ENCODE results near the gene SYT8. TPM values are rescaled to one million over a fixed set of nuclear protein-coding genes. Genes with fewer than 3 reads are reported as not detected.

The SYT8 gene
- total and polyA plus RNA-seq, 2 experiments from 2014 or later: not detected

- Histone ChIP-seq H3K4me1 (ENCODE audit: insufficient read depth) (peaks cover 15% of the 10 kb centered on the region), H3K4me2 (ENCODE audit: unreplicated experiment) (peak overlapping the region; percentile 37), H3K4me3 (no peak overlapping the region), H2AFZ (peak overlapping the region; percentile 60), H4K20me1 (ENCODE audit: insufficient read depth) (no peaks in the 10 kb centered on the region), H3K79me2 (ENCODE audit: insufficient read depth) (no peaks in the 10 kb centered on the region), H3K27me3 (replicated peaks; ENCODE audit: insufficient read depth) (peaks cover 15% of the 10 kb centered on the region), H3K9me3 (ENCODE audit: low read depth) (no peaks in the 10 kb centered on the region), H3K9me2 (ENCODE audit: insufficient read depth) (no peaks in the 10 kb centered on the region), H3K27ac (no peak overlapping the region), H3K9ac (peak overlapping the region; percentile 42), H3F3A (ENCODE audit: insufficient read depth) (no peaks in the 10 kb centered on the region), H3K36me3 (ENCODE audit: low read depth) (no peaks in the 10 kb centered on the region)
- TF ChIP-seq EZH2 (IDR thresholded peaks at IDR 0.05; ENCODE audit: insufficient read depth, poor library complexity, severe bottlenecking): no peak
- TF ChIP-seq EZH2phosphoT487 (IDR thresholded peaks at IDR 0.05; ENCODE audit: insufficient read depth, low read depth): no peak
- in situ Hi-C loops (cut with MboI): loop anchor here (25.0 kb wide), 1 partner anchor 298 kb away; the partner anchor contains the start of genes INS and TH
- peak; percentile 26 for DNase-seq
- WGBS, 2 experiments (ENCODE audit: low coverage in 1 of 2, low lambda C conversion rate in 2 of 2, missing lambda C conversion rate in 2 of 2): 26 to 29% methylated on average over 7 to 18 of the region's 18 CpGs
These were observed 29.4 kb downstream of the SYT8 start for GRCh38 chr11:1864231-1864630.

- H3K4me1 ChIP-seq (ENCODE audit: insufficient read depth): peaks cover 15% of the 10 kb centered on the region
- TF ChIP-seq EZH2 (IDR thresholded peaks at IDR 0.05; ENCODE audit: insufficient read depth, poor library complexity, severe bottlenecking): no peak
- TF ChIP-seq EZH2phosphoT487 (IDR thresholded peaks at IDR 0.05; ENCODE audit: insufficient read depth, low read depth): no peak
- peaks cover 23% of the 10 kb centered on the region for H3K27me3 ChIP-seq (replicated peaks; ENCODE audit: insufficient read depth)
- no peak overlapping the region for H3K9ac ChIP-seq
- no peaks in the 10 kb centered on the region for H3K79me2 ChIP-seq (ENCODE audit: insufficient read depth)
- no peaks in the 10 kb centered on the region for H3K9me3 ChIP-seq (ENCODE audit: low read depth)
- H3K27ac ChIP-seq: no peak overlapping the region
- H3K4me3 ChIP-seq: no peak overlapping the region
- no peaks in the 10 kb centered on the region for H4K20me1 ChIP-seq (ENCODE audit: insufficient read depth)
- DNase-seq: no peak
- H3K9me2 ChIP-seq (ENCODE audit: insufficient read depth): no peaks in the 10 kb centered on the region
- H3K36me3 ChIP-seq (ENCODE audit: low read depth): no peaks in the 10 kb centered on the region
- 80 to 87% methylated on average over 19 to 27 of the region's 30 CpGs for WGBS, 2 experiments (ENCODE audit: low coverage in 1 of 2, low lambda C conversion rate in 2 of 2, missing lambda C conversion rate in 2 of 2)
- in situ Hi-C loops (cut with MboI): loop anchor here (25.0 kb wide), 1 partner anchor 297 kb away; the partner anchor contains the start of genes INS and TH
- no peaks in the 10 kb centered on the region for H3F3A ChIP-seq (ENCODE audit: insufficient read depth)
- H3K4me2 ChIP-seq (ENCODE audit: unreplicated experiment): no peak overlapping the region
- no peak overlapping the region for H2AFZ ChIP-seq
These were observed 30.3 kb downstream of the SYT8 start for GRCh38 chr11:1864831-1865665.

- no peak for DNase-seq
- Histone ChIP-seq H3K27ac (no peak overlapping the region), H3K4me1 (ENCODE audit: insufficient read depth) (peaks cover 15% of the 10 kb centered on the region), H3K4me3 (no peak overlapping the region), H3K4me2 (ENCODE audit: unreplicated experiment) (no peak overlapping the region), H3K27me3 (replicated peaks; ENCODE audit: insufficient read depth) (peaks cover 31% of the 10 kb centered on the region), H3F3A (ENCODE audit: insufficient read depth) (no peaks in the 10 kb centered on the region), H3K79me2 (ENCODE audit: insufficient read depth) (no peaks in the 10 kb centered on the region), H3K36me3 (ENCODE audit: low read depth) (no peaks in the 10 kb centered on the region), H3K9me3 (ENCODE audit: low read depth) (no peaks in the 10 kb centered on the region), H4K20me1 (ENCODE audit: insufficient read depth) (no peaks in the 10 kb centered on the region), H3K9ac (no peak overlapping the region), H3K9me2 (ENCODE audit: insufficient read depth) (no peaks in the 10 kb centered on the region), H2AFZ (no peak overlapping the region)
- in situ Hi-C loops (cut with MboI): loop anchor here (25.0 kb wide), 1 partner anchor 296 kb away; the partner anchor contains the start of genes INS and TH
- WGBS, 2 experiments (ENCODE audit: low coverage in 1 of 2, low lambda C conversion rate in 2 of 2, missing lambda C conversion rate in 2 of 2): 84 to 91% methylated on average over 7 to 8 of the region's 8 CpGs
- no peak for TF ChIP-seq EZH2 (IDR thresholded peaks at IDR 0.05; ENCODE audit: insufficient read depth, poor library complexity, severe bottlenecking)
- no peak for TF ChIP-seq EZH2phosphoT487 (IDR thresholded peaks at IDR 0.05; ENCODE audit: insufficient read depth, low read depth)
These were observed 31.4 kb downstream of the SYT8 start for GRCh38 chr11:1866226-1866625.

- no peaks in the 10 kb centered on the region for H4K20me1 ChIP-seq (ENCODE audit: insufficient read depth)
- H3K9me2 ChIP-seq (ENCODE audit: insufficient read depth): no peaks in the 10 kb centered on the region
- no peak for DNase-seq
- H3K27me3 ChIP-seq (replicated peaks; ENCODE audit: insufficient read depth): peaks cover 34% of the 10 kb centered on the region
- no peaks in the 10 kb centered on the region for H3K9me3 ChIP-seq (ENCODE audit: low read depth)
- no peak overlapping the region for H2AFZ ChIP-seq
- H3K4me3 ChIP-seq: no peak overlapping the region
- no peak overlapping the region for H3K4me2 ChIP-seq (ENCODE audit: unreplicated experiment)
- in situ Hi-C loops (cut with MboI): loop anchor here (25.0 kb wide), 1 partner anchor 296 kb away; the partner anchor contains the start of genes INS and TH
- no peak for TF ChIP-seq EZH2phosphoT487 (IDR thresholded peaks at IDR 0.05; ENCODE audit: insufficient read depth, low read depth)
- TF ChIP-seq EZH2 (IDR thresholded peaks at IDR 0.05; ENCODE audit: insufficient read depth, poor library complexity, severe bottlenecking): no peak
- 83 to 87% methylated on average over 15 of the region's 15 CpGs for WGBS, 2 experiments (ENCODE audit: low coverage in 1 of 2, low lambda C conversion rate in 2 of 2, missing lambda C conversion rate in 2 of 2)
- H3F3A ChIP-seq (ENCODE audit: insufficient read depth): no peaks in the 10 kb centered on the region
- peaks cover 15% of the 10 kb centered on the region for H3K4me1 ChIP-seq (ENCODE audit: insufficient read depth)
- H3K9ac ChIP-seq: no peak overlapping the region
- no peaks in the 10 kb centered on the region for H3K79me2 ChIP-seq (ENCODE audit: insufficient read depth)
- no peaks in the 10 kb centered on the region for H3K36me3 ChIP-seq (ENCODE audit: low read depth)
- no peak overlapping the region for H3K27ac ChIP-seq
These were observed 32.0 kb downstream of the SYT8 start for GRCh38 chr11:1866776-1867175.

All from GM23248 (cell line).